Neural progenitor cell (in vitro differentiated cells): ENCODE data around the gene SLC2A11. TPM values are rescaled to one million over a fixed set of nuclear protein-coding genes. Genes with fewer than 3 reads are reported as not detected.
"Not testable (repeated sequence)": the region's sequence is repeated elsewhere in the genome, so short reads cannot be mapped to it uniquely, and the experiment has no call there.

Experiments
- DNase-seq: peaks from one replicate; pipeline ENCODE4 v3.0.0-alpha.2; 2016; ENCODE audit warnings: low spot score
- H2AFZ ChIP-seq: fragments of 200-600 bp; sonication (generic); replicated peaks from 2 replicates; pipeline ENCODE4 v1.6.1; 2016; ENCODE audit warnings: antibody characterized with exemption
- H3F3A ChIP-seq: fragments of 200-600 bp; sonication (generic); 2 replicates; pipeline ENCODE4 v1.6.1; 2016; ENCODE audit warnings: antibody characterized with exemption, low read depth
- H3K27ac ChIP-seq: fragments of 200-600 bp; sonication (generic); 2 replicates; pipeline ENCODE4 v1.5.1; 2016; ENCODE audit warnings: mild to moderate bottlenecking
- H3K27me3 ChIP-seq: fragments of 200-600 bp; sonication (generic); 2 replicates; pipeline ENCODE4 v1.6.1; 2016; ENCODE audit warnings: mild to moderate bottlenecking, moderate library complexity
- H3K36me3 ChIP-seq: fragments of 200-600 bp; sonication (generic); 2 replicates; pipeline ENCODE4 v1.5.1; 2016
- H3K4me1 ChIP-seq: fragments of 200-600 bp; sonication (generic); 2 replicates; pipeline ENCODE4 v1.6.1; 2016; ENCODE audit warnings: mixed run types
- H3K4me2 ChIP-seq: fragments of 200-600 bp; sonication (generic); 2 replicates; pipeline ENCODE4 v1.6.1; 2016
- H3K4me3 ChIP-seq: fragments of 200-600 bp; sonication (generic); 2 replicates; pipeline ENCODE4 v1.5.1; 2016
- H3K79me2 ChIP-seq: fragments of 200-600 bp; sonication (generic); 2 replicates; pipeline ENCODE4 v1.6.1; 2016; ENCODE audit warnings: low read depth
- H3K9ac ChIP-seq: fragments of 200-600 bp; sonication (generic); 2 replicates; pipeline ENCODE4 v1.6.1; 2016
- H3K9me3 ChIP-seq: fragments of 200-600 bp; sonication (generic); 2 replicates; pipeline ENCODE4 v1.5.1; 2016; ENCODE audit warnings: low read depth
- H4K20me1 ChIP-seq: fragments of 200-600 bp; sonication (generic); 2 replicates; pipeline ENCODE4 v1.6.1; 2016; ENCODE audit warnings: low read depth
- H3K27ac Mint-ChIP-seq: 3 replicates; pipeline ENCODE4 v1.8.0; 2021; ENCODE audit warnings: mixed read lengths
- H3K27me3 Mint-ChIP-seq: 2 replicates; pipeline ENCODE4 v1.8.0; 2022; ENCODE audit warnings: low read depth, mild to moderate bottlenecking, inconsistent platforms, moderate library complexity, mixed read lengths; ENCODE audit not compliant: insufficient read depth
- H3K36me3 Mint-ChIP-seq: 3 replicates; pipeline ENCODE4 v1.8.0; 2021; ENCODE audit warnings: mixed read lengths
- H3K4me1 Mint-ChIP-seq: 3 replicates; pipeline ENCODE4 v1.8.0; 2021; ENCODE audit warnings: mixed read lengths
- H3K4me3 Mint-ChIP-seq: 3 replicates; pipeline ENCODE4 v1.8.0; 2021; ENCODE audit warnings: mild to moderate bottlenecking, moderate library complexity, mixed read lengths
- H3K9me3 Mint-ChIP-seq: 3 replicates; pipeline ENCODE4 v1.8.0; 2020; ENCODE audit warnings: mixed read lengths
- EZH2 ChIP-seq: fragments of 200-600 bp; sonication (generic); IDR thresholded peaks from 2 replicates; pipeline ENCODE4 v1.6.1; 2017; ENCODE audit warnings: antibody characterized with exemption, mild to moderate bottlenecking, moderate library complexity
- EZH2phosphoT487 ChIP-seq: fragments of 200-600 bp; sonication (generic); IDR thresholded peaks from 2 replicates; pipeline ENCODE4 v1.6.1; 2017; ENCODE audit warnings: antibody characterized with exemption
- total RNA-seq: library from RNA; depleted of rRNA; stranded (reverse); fragments of >200 nt; gene quantifications from 2 replicates; pipeline ENCODE4 v1.2.3, GENCODE V29; 2015; ENCODE audit warnings: low replicate concordance
- TF ChIP-seq, protein P1 (sequence below): fragments of 200-600 bp; sonication (generic); IDR thresholded peaks from 2 replicates; pipeline ENCODE4 v1.5.1; 2017; ENCODE audit warnings: antibody characterized with exemption, mild to moderate bottlenecking

Gene SLC2A11
- total RNA-seq, 1 donor from 2014 or later: 3.8 TPM

DNA sequence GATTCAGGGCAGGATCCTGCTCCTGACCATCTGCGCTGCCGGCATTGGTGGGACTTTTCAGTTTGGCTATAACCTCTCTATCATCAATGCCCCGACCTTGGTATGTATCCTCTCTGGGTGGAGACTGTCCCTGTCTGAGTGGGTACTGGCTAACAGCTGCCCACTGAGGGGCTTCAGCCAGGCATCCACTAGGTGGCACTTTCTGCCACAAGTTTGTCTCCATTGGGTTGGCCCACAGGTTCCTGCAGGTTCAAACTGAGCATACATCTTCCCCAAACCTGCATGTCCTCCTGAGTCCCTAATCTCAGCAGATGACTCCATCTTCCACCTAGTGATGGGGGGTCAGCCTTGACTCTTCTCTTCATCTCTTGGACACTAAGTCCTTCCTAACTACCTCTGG, 4.4 kb downstream of the SLC2A11 start:
- no peaks in the 10 kb centered on the region for H3K79me2 ChIP-seq
- no peak overlapping the region for H3K27ac Mint-ChIP-seq

DNA sequence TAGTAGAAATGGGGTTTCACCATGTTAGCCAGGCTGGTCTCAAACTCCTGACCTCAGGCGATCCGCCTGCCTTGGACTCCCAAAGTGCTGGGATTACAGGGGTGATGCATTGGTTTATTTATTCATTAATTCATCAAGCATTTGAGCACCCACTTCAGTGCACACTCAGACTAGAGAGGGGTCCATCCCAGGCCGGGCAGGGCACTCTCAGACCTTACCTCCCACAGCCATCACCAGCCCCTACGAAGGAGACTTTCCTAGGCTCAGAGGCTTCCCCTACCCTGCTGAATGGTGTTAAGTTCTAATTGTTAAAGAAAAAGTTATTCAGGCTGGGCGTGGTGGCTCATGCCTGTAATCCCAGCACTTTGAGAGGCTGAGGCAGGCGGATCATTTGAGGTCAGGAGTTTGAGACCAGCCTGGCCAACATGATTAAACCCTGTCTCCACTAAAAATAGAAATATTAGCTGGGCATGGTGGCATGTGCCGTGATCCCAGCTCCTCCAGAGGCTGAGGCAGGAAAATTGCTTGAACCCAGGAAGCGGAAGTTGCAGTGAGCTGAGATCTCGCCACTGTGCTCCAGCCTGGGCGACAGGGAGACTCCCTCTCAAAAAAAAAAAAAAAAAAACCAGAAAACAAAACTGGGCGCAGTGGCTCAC, 7.0 kb downstream of the SLC2A11 start:
- not testable (repeated sequence) for H2AFZ ChIP-seq, H3K36me3 ChIP-seq, H3K9ac ChIP-seq, H3K27ac Mint-ChIP-seq, H3F3A ChIP-seq, H3K27ac ChIP-seq, H3K9me3 Mint-ChIP-seq, H3K9me3 ChIP-seq, H4K20me1 ChIP-seq, H3K27me3 Mint-ChIP-seq, H3K4me1 ChIP-seq, H3K4me1 Mint-ChIP-seq, H3K4me3 ChIP-seq, DNase-seq, H3K4me2 ChIP-seq, H3K27me3 ChIP-seq, H3K79me2 ChIP-seq, H3K4me3 Mint-ChIP-seq
- peaks cover 27% of the 10 kb centered on the region for H3K36me3 Mint-ChIP-seq

More for the DNA sequence above, 4.4 kb downstream of the SLC2A11 start:
- TF ChIP-seq, protein P1, sequence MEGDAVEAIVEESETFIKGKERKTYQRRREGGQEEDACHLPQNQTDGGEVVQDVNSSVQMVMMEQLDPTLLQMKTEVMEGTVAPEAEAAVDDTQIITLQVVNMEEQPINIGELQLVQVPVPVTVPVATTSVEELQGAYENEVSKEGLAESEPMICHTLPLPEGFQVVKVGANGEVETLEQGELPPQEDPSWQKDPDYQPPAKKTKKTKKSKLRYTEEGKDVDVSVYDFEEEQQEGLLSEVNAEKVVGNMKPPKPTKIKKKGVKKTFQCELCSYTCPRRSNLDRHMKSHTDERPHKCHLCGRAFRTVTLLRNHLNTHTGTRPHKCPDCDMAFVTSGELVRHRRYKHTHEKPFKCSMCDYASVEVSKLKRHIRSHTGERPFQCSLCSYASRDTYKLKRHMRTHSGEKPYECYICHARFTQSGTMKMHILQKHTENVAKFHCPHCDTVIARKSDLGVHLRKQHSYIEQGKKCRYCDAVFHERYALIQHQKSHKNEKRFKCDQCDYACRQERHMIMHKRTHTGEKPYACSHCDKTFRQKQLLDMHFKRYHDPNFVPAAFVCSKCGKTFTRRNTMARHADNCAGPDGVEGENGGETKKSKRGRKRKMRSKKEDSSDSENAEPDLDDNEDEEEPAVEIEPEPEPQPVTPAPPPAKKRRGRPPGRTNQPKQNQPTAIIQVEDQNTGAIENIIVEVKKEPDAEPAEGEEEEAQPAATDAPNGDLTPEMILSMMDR: peak; percentile 64
- no peak for TF ChIP-seq EZH2
- no peaks in the 10 kb centered on the region for H4K20me1 ChIP-seq
- no peak overlapping the region for H2AFZ ChIP-seq
- peaks cover 14% of the 10 kb centered on the region for H3K36me3 Mint-ChIP-seq
- no peaks in the 10 kb centered on the region for H3K27me3 ChIP-seq
- no peak overlapping the region for H3K4me3 ChIP-seq
- H3K4me3 Mint-ChIP-seq: no peak overlapping the region
- H3K9ac ChIP-seq: no peak overlapping the region
- H3K4me2 ChIP-seq: no peak overlapping the region
- no peaks in the 10 kb centered on the region for H3K9me3 Mint-ChIP-seq
- peak; percentile 68 for DNase-seq
- no peaks in the 10 kb centered on the region for H3K9me3 ChIP-seq
- H3K36me3 ChIP-seq: no peaks in the 10 kb centered on the region
- H3F3A ChIP-seq: peaks cover 18% of the 10 kb centered on the region
- peaks cover 15% of the 10 kb centered on the region for H3K4me1 Mint-ChIP-seq
- H3K27ac ChIP-seq: no peak overlapping the region
- H3K27me3 Mint-ChIP-seq: peaks cover 4% of the 10 kb centered on the region
- H3K4me1 ChIP-seq: no peaks in the 10 kb centered on the region

DNA sequence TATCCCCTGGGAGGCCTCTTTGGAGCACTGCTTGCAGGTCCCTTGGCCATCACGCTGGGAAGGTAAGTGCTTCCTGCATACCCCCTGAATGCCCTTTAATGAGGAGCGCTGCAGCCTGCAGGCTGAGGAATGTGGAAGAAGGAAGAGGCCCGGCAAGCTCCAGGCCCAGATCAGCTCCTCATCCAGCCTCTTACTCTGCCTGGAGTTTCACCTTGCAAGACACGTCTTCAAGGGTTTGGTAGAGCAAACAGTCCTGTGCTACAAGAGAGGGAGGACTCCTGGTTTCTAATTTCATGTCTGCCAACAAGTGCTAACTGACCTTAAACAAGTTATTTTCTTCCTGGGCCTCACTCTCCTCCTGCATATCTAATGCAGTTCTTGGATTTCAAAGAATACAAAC, 10.9 kb downstream of the SLC2A11 start:
- H3F3A ChIP-seq: no peaks in the 10 kb centered on the region
- no peak overlapping the region for H3K27ac Mint-ChIP-seq
- H3K4me3 Mint-ChIP-seq: no peak overlapping the region
- no peak overlapping the region for H3K4me3 ChIP-seq
- H3K9me3 ChIP-seq: no peaks in the 10 kb centered on the region
- H3K27ac ChIP-seq: no peak overlapping the region
- H3K79me2 ChIP-seq: no peaks in the 10 kb centered on the region
- no peaks in the 10 kb centered on the region for H3K9me3 Mint-ChIP-seq
- no peak for DNase-seq
- no peak overlapping the region for H3K4me2 ChIP-seq
- no peaks in the 10 kb centered on the region for H3K4me1 Mint-ChIP-seq
- TF ChIP-seq EZH2: no peak
- no peak for TF ChIP-seq EZH2phosphoT487
- TF ChIP-seq, protein P1: no peak
- no peaks in the 10 kb centered on the region for H3K36me3 ChIP-seq
- no peaks in the 10 kb centered on the region for H4K20me1 ChIP-seq
- no peak overlapping the region for H2AFZ ChIP-seq
- H3K9ac ChIP-seq: no peak overlapping the region
- no peaks in the 10 kb centered on the region for H3K27me3 Mint-ChIP-seq
- H3K27me3 ChIP-seq: no peaks in the 10 kb centered on the region
- no peaks in the 10 kb centered on the region for H3K4me1 ChIP-seq
- H3K36me3 Mint-ChIP-seq: peaks cover 25% of the 10 kb centered on the region

DNA sequence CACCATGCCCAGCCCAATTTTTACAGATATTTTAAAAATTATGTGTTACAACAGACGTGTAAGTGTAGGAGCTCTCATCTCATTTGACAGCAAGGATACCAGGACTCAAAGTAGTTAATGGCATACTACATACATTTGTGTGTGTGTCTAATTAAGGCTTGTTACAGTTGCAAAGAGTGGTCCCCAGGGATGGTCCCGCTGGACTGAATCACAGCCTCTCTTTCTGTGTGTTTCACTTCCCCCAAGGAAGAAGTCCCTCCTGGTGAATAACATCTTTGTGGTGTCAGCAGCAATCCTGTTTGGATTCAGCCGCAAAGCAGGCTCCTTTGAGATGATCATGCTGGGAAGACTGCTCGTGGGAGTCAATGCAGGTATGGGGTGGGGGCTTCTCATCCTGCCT, 17.2 kb downstream of the SLC2A11 start:
- Histone ChIP-seq H4K20me1 (no peaks in the 10 kb centered on the region), H3F3A (no peaks in the 10 kb centered on the region), H3K27me3 (no peaks in the 10 kb centered on the region), H3K4me2 (no peak overlapping the region), H3K79me2 (no peaks in the 10 kb centered on the region), H3K36me3 (no peaks in the 10 kb centered on the region), H3K4me3 (no peak overlapping the region), H3K27ac (no peak overlapping the region), H3K9me3 (no peaks in the 10 kb centered on the region), H2AFZ (no peak overlapping the region), H3K9ac (no peak overlapping the region), H3K4me1 (no peaks in the 10 kb centered on the region)
- TF ChIP-seq EZH2: no peak
- H3K27ac Mint-ChIP-seq: no peak overlapping the region
- no peaks in the 10 kb centered on the region for H3K9me3 Mint-ChIP-seq
- DNase-seq: no peak
- peaks cover 4% of the 10 kb centered on the region for H3K27me3 Mint-ChIP-seq
- H3K36me3 Mint-ChIP-seq: peaks cover 34% of the 10 kb centered on the region
- H3K4me3 Mint-ChIP-seq: no peak overlapping the region
- H3K4me1 Mint-ChIP-seq: peaks cover 4% of the 10 kb centered on the region
